ENCODE data around the gene ZNF471.

ZNF471 gene

DNA sequence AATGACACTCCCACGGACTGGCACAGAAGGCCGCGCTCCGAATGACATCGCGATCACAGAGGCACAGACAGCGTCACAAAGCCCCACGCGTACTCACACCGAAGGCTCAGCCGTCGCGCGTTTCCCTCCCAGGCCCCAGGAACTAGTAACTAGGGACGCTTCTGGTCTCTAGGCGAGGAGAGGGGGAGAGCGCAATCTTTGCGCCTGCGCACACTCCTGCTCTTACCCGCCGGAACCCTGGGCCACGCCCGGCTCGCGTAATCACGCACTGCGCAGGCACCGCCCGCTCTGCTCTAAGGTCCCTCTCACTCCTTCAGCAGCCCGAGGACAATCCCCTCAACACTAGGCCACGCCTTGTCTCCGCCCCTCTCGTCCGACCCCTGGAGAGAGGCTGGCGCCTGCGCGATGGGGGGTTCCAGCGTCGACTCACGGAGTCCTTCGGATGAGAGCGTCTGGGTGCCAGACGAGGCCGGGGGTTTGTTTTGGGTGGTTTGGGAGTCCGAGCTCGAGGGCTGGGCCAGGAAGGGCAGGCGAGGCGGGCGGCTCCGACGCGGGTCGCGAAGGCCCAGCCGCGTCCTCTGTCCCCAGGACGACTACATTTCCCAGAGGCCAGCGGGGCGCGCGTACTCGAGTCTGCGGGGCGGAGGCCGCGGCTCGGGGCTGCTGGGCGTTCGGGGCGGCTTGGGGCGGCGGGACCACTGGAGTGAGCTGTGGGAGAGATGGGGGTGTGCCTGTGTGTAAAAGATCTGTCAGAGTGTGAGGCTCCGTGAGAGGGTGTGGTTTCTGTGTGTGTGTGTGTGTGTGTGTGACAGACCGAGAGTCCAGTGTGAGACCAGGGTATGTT is at the start of gene ZNF471:
TSS of gene ZNF471 (plus strand) at position 410 of the 844 bp plus-strand sequence. CDS start 3,717 bp downstream, outside the sequence.
- peak; percentile 99 for DNase-seq (ENCODE audit: low read depth in 2 of 2)
- peak within 1 kb of the TSS; percentile 68 to 79 for H3K4me3 ChIP-seq (replicated peaks in 1 of 2; ENCODE audit: low read depth in 2 of 2, low read length in 2 of 2)
- TF ChIP-seq, protein P1, sequence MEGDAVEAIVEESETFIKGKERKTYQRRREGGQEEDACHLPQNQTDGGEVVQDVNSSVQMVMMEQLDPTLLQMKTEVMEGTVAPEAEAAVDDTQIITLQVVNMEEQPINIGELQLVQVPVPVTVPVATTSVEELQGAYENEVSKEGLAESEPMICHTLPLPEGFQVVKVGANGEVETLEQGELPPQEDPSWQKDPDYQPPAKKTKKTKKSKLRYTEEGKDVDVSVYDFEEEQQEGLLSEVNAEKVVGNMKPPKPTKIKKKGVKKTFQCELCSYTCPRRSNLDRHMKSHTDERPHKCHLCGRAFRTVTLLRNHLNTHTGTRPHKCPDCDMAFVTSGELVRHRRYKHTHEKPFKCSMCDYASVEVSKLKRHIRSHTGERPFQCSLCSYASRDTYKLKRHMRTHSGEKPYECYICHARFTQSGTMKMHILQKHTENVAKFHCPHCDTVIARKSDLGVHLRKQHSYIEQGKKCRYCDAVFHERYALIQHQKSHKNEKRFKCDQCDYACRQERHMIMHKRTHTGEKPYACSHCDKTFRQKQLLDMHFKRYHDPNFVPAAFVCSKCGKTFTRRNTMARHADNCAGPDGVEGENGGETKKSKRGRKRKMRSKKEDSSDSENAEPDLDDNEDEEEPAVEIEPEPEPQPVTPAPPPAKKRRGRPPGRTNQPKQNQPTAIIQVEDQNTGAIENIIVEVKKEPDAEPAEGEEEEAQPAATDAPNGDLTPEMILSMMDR (IDR thresholded peaks at IDR 0.05; ENCODE audit: low read depth, low read length) = no peak

DNA sequence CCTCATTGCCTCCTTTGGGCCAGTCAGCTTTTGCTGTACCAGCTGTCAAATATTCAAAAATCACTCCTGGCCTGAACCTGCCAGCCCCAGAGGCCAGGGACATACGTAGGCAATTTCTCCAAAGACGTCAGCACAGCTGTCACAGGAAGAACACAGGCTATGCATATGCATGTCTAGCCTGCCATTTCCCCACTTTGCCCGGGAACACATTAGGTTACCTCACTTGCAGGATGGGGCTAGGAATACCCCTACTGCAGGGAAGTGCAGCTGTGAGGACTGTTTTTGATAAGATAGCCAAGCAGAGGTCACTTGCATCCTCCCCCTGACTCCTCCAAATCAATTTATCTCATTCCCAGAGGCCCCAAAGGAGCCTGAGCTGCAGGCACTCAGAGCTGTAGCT is 33.3 kb upstream of the ZNF471 start:
- DNase-seq (ENCODE audit: low read depth in 2 of 2) = peak in 1 of 2 donors; percentile 2
- no peak overlapping the region for H3K4me3 ChIP-seq (replicated peaks in 1 of 2; ENCODE audit: low read depth in 2 of 2, low read length in 2 of 2)
- TF ChIP-seq, protein P1 (IDR thresholded peaks at IDR 0.05; ENCODE audit: low read depth, low read length) = no peak

DNA sequence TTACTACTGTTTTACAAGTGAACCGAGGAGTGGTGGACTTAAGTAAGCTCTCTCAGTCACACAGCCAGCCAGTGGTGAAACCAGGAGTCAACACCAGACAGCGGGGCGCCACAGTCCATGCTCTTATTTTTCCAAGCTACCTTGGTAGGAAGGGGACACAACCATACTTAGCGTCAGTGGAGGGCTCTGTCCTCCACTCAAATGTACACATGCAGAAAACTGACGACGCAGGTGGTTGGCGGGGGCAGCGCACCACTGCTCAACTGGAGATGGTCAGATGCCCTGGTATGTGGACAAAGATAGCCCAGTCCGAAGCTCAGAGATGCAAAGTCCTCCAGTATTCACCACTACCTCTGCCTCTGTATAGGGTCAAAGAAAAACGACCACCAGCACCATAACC is 31.6 kb upstream of the ZNF471 start:
- TF ChIP-seq, protein P1 (IDR thresholded peaks at IDR 0.05; ENCODE audit: low read depth, low read length) = no peak
- H3K4me3 ChIP-seq (replicated peaks in 1 of 2; ENCODE audit: low read depth in 2 of 2, low read length in 2 of 2) = peak overlapping the region in 1 of 2 donors; percentile 92
- DNase-seq (ENCODE audit: low read depth in 2 of 2) = no peak

DNA sequence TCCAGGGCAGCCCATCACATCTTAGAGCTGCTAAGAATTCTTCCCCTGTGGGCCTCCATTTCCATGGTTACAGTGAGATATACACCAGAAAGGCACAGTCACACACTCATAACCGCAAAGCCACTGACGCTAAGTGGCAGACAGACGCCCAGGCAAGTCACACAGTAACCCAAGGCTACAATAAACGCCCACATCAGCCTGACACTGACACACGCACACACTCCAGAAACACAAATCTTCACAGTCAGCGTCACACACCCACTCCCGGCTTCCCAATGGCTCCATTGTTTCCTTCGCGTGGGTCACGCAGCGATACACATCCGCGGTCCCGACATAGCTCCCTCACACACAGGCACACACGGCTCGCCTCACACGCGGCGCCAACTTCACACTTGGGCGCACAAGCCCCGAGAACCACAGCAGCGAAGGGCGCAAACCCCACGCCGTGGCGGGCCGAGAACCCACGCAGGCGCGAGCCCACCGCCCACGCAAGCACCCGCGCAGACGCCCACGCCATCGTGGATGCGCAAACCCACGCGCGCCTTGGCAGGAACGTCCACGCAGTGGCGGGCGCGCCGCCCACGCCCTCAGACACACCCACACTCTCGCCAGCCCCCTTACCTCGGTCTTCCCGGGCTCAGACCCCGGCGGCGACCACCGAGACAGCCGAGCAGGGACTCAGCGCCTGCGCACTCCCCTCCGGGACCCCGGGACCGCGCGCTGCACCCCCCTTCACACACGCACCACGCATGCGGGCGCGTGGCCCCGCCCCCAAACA is 30.8 kb upstream of the ZNF471 start, which contains the start of gene ZNF667:
TSS of gene ZNF667 (minus strand) at position 695 of the 778 bp plus-strand sequence. CDS start 14,975 bp downstream, outside the sequence.
- DNase-seq (ENCODE audit: low read depth in 2 of 2) = peak; percentile 47 to 61

DNA sequence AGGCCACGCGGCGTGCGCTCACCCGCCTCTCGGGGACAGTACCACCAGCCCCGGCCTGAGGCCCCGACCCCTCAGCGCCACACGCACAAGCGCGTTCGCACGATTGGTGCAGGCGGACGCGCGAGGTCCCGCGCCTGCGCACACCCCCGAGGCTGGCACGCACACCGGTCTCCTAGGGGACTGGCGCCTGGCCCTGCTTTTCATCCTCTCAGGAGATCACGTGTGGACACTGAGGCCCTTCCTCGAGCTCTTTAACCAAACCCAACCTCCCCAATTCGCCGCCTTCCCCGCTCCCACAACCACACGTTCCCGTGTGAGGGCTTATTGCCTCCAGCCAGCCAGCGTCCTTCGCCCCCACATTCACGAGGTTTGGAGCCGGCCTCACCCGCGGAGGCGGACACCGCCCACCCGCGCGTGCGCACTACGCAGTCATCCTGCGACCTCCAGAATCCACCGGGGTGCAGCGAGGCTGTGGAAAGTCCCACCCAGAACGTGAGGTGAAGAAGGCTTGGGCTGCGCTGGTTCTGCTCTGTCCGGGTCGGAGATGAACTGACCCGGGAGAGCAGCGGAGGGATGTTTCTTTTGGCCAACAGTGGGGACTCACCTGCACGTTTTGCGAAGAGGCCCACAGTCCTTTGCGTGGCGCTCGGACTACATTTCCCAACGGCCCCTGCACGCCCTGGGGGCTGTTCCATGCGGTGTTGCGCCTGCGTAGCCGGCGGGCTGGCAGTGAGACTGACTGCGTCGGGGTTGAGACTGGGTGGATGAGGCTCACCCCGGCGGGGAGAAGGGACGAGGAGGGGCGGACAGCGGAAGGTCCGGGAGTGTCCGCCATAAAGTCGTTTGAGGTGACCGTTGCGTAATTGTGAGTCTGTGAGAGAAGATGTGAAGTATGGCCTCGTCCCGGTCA is 30.0 kb upstream of the ZNF471 start:
- peak overlapping the region; percentile 64 to 92 for H3K4me3 ChIP-seq (replicated peaks in 1 of 2; ENCODE audit: low read depth in 2 of 2, low read length in 2 of 2)
- peak; percentile 94 to 95 for DNase-seq (ENCODE audit: low read depth in 2 of 2)
- TF ChIP-seq, protein P1 (IDR thresholded peaks at IDR 0.05; ENCODE audit: low read depth, low read length) = no peak

More for the DNA sequence above, 30.8 kb upstream of the ZNF471 start, which contains the start of gene ZNF667:
- TF ChIP-seq, protein P1 (IDR thresholded peaks at IDR 0.05; ENCODE audit: low read depth, low read length) = no peak
- peak within 1 kb of the TSS; percentile 64 to 92 for H3K4me3 ChIP-seq (replicated peaks in 1 of 2; ENCODE audit: low read depth in 2 of 2, low read length in 2 of 2)

DNA sequence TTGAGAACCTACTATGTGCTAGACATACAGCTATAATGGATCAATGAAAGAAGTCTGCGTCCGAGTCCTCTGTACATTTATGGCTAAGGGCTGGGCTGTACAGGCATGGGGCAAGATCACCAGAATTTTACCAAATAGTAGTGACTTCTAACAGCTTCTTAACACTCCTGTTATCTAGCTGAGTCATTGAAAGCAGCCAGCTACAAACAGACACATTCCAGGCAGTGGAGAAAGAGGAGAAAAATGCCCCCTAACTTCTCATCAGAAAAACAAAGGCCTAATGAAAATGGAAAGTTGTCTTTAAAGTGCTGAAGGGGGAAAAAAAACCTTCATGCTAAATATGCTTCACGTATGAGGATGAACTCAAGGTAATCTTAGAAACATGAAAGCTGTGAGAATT is 16.3 kb upstream of the ZNF471 start:
- TF ChIP-seq, protein P1 (IDR thresholded peaks at IDR 0.05; ENCODE audit: low read depth, low read length) = no peak
- H3K4me3 ChIP-seq (replicated peaks in 1 of 2; ENCODE audit: low read depth in 2 of 2, low read length in 2 of 2) = no peak overlapping the region
- DNase-seq (ENCODE audit: low read depth in 2 of 2) = peak in 1 of 2 donors; percentile 27

All from cardiac fibroblast (primary cell).